Ovary (tissue), 3 donors: ENCODE data around the gene SLC25A25.

Experiments used
- CTCF ChIP-seq, 3 donors: fragments of 450-650 bp in 2 of 3; fragments of 200-600 bp in 1 of 3; IDR thresholded peaks; one replicate each; pipeline versions ENCODE4 v1.5.1 to v1.8.0; 2016 to 2022; ENCODE audit warnings: antibody characterized with exemption in 3 of 3, mild to moderate bottlenecking in 1 of 3
- EP300 ChIP-seq: sonication (generic); formaldehyde crosslinking; IDR thresholded peaks from one replicate; pipeline ENCODE4 v1.6.1; 2017; ENCODE audit warnings: antibody characterized with exemption
- POLR2A ChIP-seq: fragments of 450-650 bp; IDR thresholded peaks from one replicate; pipeline ENCODE4 v1.6.1; 2017; ENCODE audit warnings: antibody characterized with exemption, mild to moderate bottlenecking, moderate library complexity
- donor health status: DM: no; HTN: no; CAD: no.

GRCh38 chr9:128102196-128102595, 34.2 kb downstream of the SLC25A25 start:
- no peak for TF ChIP-seq EP300
- TF ChIP-seq CTCF (IDR thresholded peaks at IDR 0.05), result no peak
- TF ChIP-seq POLR2A, result no peak
